Lower leg skin (tissue), 4 donors: ENCODE data around the gene HOXD11. TPM values are rescaled to one million over a fixed set of nuclear protein-coding genes. Genes with fewer than 3 reads are reported as not detected.

Source experiments
- DNase-seq, 2 donors: peaks; one replicate each; pipeline ENCODE4 v3.0.0-alpha.2; 2019; ENCODE audit warnings: low spot score in 2 of 2
- H3K4me3 ChIP-seq: fragments of 200-600 bp; sonication (generic); 2 replicates; pipeline ENCODE4 v1.5.1; 2017; ENCODE audit warnings: mild to moderate bottlenecking, low read depth; ENCODE audit not compliant: poor library complexity, severe bottlenecking
- POLR2A ChIP-seq, 2 donors: fragments of 450-650 bp; IDR thresholded peaks; one replicate each; pipeline ENCODE4 v1.6.1; 2016 to 2017; ENCODE audit warnings: antibody characterized with exemption in 2 of 2, mild to moderate bottlenecking in 1 of 2, moderate library complexity in 1 of 2
- WGBS, 2 donors: methylation state at CpG; one replicate each; pipeline ENCODE4 v1.1.5; 2018; 5-methylcytosine and 5-hydroxymethylcytosine counted together
- intact Hi-C: fragments of 100-400 bp; cut with DNase I; formaldehyde crosslinking; loops from one replicate; pipeline ENCODE4 v1.15.0; 2023; ENCODE audit warnings: low total_unique reads
- total RNA-seq, 4 donors: library from RNA; depleted of rRNA; stranded (reverse); fragments of >200 nt; gene quantifications; one replicate each; pipeline ENCODE4 v1.1.0, GENCODE V29; 2016
- TF ChIP-seq, protein P1 (sequence below), 3 donors: fragments of 450-650 bp; IDR thresholded peaks; one replicate each; pipeline ENCODE4 v1.5.1; 2016; ENCODE audit warnings: antibody characterized with exemption in 3 of 3, mild to moderate bottlenecking in 3 of 3, moderate library complexity in 2 of 3

HOXD11 gene
- total RNA-seq, 4 donors from 2014 or later, result 0.23 TPM; not detected in 3

DNA sequence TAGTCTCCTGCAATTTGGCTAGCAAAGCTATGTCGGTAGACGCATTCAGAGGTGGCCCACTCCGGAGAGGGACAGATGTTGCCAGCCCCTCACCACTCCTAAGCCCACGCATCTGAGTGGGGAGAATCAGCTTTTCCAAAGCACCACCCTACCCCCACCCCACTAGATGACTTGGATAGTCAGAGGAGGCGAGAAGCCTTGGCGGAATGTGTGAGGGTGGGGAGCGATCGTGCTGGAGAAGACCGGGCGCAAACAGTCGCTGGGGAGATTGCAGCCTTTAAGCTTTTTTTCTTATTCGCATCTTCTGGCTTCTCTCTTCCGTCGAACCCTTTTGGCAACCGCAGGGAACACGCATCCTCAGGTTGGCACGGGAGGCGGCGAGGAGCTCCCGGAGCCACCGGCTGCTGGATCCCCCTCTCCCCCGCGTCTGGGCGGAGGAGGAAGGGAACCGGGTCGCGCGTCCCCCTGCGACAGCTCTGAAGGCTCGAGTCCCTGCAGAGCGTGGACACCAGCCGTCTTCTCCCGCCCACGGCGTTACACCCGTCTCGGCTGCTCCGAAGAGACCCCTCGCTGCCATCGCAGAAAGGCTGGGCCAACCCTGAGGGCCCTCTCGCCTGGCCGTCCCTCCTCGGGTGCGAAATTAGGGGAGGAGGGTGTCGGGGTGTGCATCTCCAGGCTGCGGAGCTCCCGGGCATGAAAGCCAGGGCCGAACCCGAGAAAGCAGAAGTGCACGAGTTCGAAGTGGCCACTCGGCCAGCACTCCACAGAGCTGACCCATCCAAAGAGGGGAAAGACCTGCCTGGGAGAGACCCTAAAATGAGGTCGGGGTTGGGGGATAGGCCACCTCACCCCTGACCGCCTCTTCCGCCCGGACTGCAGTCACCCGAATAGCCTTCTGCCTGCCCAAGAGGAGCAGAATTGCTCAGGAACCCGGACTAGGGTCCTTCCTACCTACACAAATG lies 35.5 kb upstream of the HOXD11 start:
- intact Hi-C loops, result no loop called here
- TF ChIP-seq, protein P1, sequence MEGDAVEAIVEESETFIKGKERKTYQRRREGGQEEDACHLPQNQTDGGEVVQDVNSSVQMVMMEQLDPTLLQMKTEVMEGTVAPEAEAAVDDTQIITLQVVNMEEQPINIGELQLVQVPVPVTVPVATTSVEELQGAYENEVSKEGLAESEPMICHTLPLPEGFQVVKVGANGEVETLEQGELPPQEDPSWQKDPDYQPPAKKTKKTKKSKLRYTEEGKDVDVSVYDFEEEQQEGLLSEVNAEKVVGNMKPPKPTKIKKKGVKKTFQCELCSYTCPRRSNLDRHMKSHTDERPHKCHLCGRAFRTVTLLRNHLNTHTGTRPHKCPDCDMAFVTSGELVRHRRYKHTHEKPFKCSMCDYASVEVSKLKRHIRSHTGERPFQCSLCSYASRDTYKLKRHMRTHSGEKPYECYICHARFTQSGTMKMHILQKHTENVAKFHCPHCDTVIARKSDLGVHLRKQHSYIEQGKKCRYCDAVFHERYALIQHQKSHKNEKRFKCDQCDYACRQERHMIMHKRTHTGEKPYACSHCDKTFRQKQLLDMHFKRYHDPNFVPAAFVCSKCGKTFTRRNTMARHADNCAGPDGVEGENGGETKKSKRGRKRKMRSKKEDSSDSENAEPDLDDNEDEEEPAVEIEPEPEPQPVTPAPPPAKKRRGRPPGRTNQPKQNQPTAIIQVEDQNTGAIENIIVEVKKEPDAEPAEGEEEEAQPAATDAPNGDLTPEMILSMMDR (IDR thresholded peaks at IDR 0.05), result no peak
- no peak for TF ChIP-seq POLR2A (IDR thresholded peaks at IDR 0.05)
- H3K4me3 ChIP-seq, result no peak overlapping the region
- 14 to 20% methylated on average over 46 to 53 of the region's 58 CpGs for WGBS, 2 donors
- no peak for DNase-seq

DNA sequence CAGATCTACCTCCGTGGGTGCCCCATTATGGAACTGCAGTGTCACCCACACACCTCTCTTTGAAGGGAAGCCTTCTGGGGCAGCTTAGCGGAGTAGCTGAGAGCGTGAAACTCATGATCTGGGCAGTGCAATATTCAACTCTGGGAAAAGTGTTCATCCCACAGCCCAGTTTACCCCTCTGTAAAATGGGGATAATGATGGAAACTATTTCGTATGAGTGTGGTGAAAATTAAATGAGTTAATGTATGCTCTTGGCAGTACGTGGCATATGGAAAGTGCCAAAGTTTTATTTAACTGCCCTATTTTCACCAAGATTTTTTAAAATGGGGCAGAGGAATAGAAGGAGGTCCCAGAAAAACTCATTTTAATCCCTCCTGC lies 34.8 kb upstream of the HOXD11 start:
- TF ChIP-seq, protein P1 (IDR thresholded peaks at IDR 0.05), result no peak
- TF ChIP-seq POLR2A (IDR thresholded peaks at IDR 0.05), result no peak
- 39 to 46% methylated on average over 5 of the region's 5 CpGs for WGBS, 2 donors
- DNase-seq, result no peak
- intact Hi-C loops, result no loop called here
- no peak overlapping the region for H3K4me3 ChIP-seq

DNA sequence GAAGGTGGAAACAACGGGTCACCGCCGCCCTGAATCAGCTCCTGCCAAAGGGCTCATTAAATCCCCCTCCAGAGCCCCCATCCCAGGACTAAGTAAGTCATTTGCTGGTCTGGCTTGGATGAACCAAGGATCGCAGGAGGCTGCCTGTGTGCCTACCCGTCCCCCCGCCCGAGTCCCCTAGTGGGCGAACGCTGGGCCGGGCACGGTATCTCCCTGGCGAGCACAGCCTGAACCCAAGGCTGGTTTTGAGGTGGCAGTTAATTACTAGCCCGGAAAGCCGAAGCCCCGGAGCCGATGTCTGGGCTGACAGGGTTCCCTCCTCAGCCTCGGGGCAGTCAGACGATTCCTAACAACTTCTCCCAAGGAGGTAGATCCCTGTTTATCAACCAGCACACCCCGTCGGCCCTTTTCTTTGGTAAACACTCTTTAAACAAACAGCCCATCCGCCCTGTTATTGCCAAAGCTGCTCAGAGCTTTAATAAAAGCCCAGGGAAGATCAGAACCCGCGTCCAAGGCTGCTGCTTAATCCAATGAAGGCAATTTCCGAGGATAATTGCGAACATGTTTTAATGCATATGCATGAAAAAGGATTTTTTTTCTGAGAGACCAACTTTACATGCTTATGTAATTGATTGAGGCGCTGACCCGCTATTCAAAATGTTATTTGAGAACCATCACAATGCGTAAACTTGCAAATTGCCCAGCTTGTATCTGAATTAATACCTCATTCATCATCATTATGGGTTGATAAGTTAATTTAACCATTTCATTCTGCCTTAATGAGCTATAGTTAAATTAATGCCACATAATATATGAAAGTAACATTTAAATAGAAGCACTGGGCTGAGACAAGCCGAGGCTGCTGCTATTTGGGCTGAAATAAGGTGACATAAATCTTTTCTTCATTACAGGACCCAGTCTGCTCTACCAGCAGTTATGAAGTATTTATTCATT lies 33.9 kb upstream of the HOXD11 start:
- intact Hi-C loops, result no loop called here
- no peak for DNase-seq
- no peak overlapping the region for H3K4me3 ChIP-seq
- TF ChIP-seq, protein P1 (IDR thresholded peaks at IDR 0.05), result no peak
- no peak for TF ChIP-seq POLR2A (IDR thresholded peaks at IDR 0.05)
- 10 to 16% methylated on average over 21 to 29 of the region's 29 CpGs for WGBS, 2 donors

DNA sequence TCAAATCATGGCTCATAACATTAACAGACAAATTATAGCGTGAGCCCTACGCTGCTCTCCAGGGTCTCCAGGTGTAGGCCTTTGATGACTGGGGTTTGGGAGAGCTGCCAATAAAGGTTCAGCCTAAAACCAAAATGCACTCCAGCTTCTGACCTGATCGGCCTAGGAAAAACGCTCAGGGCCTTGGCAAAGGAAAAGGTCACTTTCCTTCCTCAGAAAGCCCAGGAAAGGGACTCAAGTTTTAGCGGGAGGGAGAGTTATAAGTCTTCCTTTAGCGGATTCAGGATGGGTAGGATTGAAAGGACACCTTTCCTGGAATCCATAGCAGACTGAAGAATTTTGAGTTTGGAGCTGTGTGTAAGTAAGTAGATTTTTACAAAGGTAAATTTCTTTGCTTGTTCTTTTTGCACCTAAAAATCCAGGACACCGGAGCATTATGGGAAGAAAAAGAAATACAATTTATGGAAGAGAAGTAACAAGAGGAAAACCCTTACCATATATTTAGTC lies 32.1 kb upstream of the HOXD11 start:
- H3K4me3 ChIP-seq, result no peak overlapping the region
- DNase-seq, result no peak
- WGBS, 2 donors, result 36 to 42% methylated on average over 7 of the region's 7 CpGs
- no peak for TF ChIP-seq POLR2A (IDR thresholded peaks at IDR 0.05)
- TF ChIP-seq, protein P1 (IDR thresholded peaks at IDR 0.05), result no peak
- intact Hi-C loops, result no loop called here

DNA sequence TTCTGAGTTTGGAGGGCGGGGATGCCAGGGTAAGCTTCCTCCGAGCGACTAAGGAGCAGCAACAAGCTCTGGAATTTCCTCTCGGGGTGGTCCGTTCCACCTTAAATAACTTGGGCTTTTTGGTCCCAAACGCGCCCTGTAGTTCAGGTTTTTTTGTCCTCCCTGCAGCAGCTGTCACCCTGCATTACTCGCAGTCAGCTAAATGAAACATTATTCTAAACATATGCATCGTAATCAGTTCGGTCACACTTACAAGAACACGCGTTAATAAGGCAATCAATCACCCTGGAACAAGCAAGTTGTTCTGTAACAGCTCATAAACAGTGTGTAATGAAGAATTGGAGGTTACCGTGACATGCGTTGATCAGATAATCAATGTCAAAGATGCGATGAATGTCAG lies 31.6 kb upstream of the HOXD11 start:
- TF ChIP-seq, protein P1 (IDR thresholded peaks at IDR 0.05), result no peak
- TF ChIP-seq POLR2A (IDR thresholded peaks at IDR 0.05), result no peak
- no peak overlapping the region for H3K4me3 ChIP-seq
- intact Hi-C loops, result no loop called here
- DNase-seq, result no peak
- 11 to 15% methylated on average over 15 of the region's 15 CpGs for WGBS, 2 donors
